Endodermal cell (in vitro differentiated cells): ENCODE data around the gene BRINP1. TPM values are rescaled to one million over a fixed set of nuclear protein-coding genes. Genes with fewer than 3 reads are reported as not detected.
A peak's percentile ranks its signal among the peaks of the same experiment; 100 is the strongest.

Experiments used
- DNase-seq: peaks from one replicate; pipeline ENCODE4 v3.0.0-alpha.2; 2017
- H3K27ac ChIP-seq: 2 replicates; pipeline ENCODE4 v1.5.1; 2013; ENCODE audit warnings: mild to moderate bottlenecking, low read depth, low read length, moderate library complexity
- H3K27me3 ChIP-seq: 2 replicates; pipeline ENCODE4 v1.6.1; 2013; ENCODE audit warnings: mild to moderate bottlenecking, low read length, moderate library complexity; ENCODE audit not compliant: insufficient read depth, control insufficient read depth, poor library complexity, severe bottlenecking
- H3K36me3 ChIP-seq: 2 replicates; pipeline ENCODE4 v1.7.0; 2013; ENCODE audit warnings: mild to moderate bottlenecking, low read length, moderate library complexity; ENCODE audit not compliant: control insufficient read depth, insufficient read depth
- H3K4me1 ChIP-seq: one replicate; pipeline ENCODE4 v1.7.0; 2013; ENCODE audit warnings: low read length; ENCODE audit not compliant: control insufficient read depth, insufficient read depth
- H3K4me3 ChIP-seq: 2 replicates; pipeline ENCODE4 v1.5.1; 2013; ENCODE audit warnings: mild to moderate bottlenecking, low read length, moderate library complexity
- H3K9ac ChIP-seq: 2 replicates; pipeline ENCODE4 v1.6.1; 2013; ENCODE audit warnings: mild to moderate bottlenecking, low read length, moderate library complexity; ENCODE audit not compliant: poor library complexity, severe bottlenecking; ENCODE audit errors: extremely low read depth
- H3K9me3 ChIP-seq: 2 replicates; pipeline ENCODE4 v1.6.1; 2013; ENCODE audit warnings: mild to moderate bottlenecking, low read length, moderate library complexity; ENCODE audit not compliant: control insufficient read depth
- H3K27ac Mint-ChIP-seq: 2 replicates; pipeline ENCODE4 v1.8.0; 2020; ENCODE audit warnings: mixed read lengths
- H3K27me3 Mint-ChIP-seq: 2 replicates; pipeline ENCODE4 v1.8.0; 2021; ENCODE audit warnings: mild to moderate bottlenecking, mixed read lengths; ENCODE audit not compliant: insufficient read depth
- H3K36me3 Mint-ChIP-seq: 2 replicates; pipeline ENCODE4 v1.8.0; 2020; ENCODE audit warnings: low read depth, mixed read lengths
- H3K4me1 Mint-ChIP-seq: 2 replicates; pipeline ENCODE4 v1.8.0; 2020; ENCODE audit warnings: mixed read lengths
- H3K4me3 Mint-ChIP-seq: 2 replicates; pipeline ENCODE4 v1.8.0; 2020; ENCODE audit warnings: mild to moderate bottlenecking, moderate library complexity, mixed read lengths
- H3K9me3 Mint-ChIP-seq: 2 replicates; pipeline ENCODE4 v1.8.0; 2020; ENCODE audit warnings: mild to moderate bottlenecking, mixed read lengths
- CTCF ChIP-seq: fragments of 200-600 bp; sonication (generic); conservative IDR thresholded peaks from 2 replicates; pipeline ENCODE4 v1.5.0; 2021; ENCODE audit warnings: antibody characterized with exemption, mild to moderate bottlenecking
- WGBS, 2 experiments: methylation state at CpG; one replicate each; pipeline versions ENCODE4 v1.1.5 to v1.1.7; 2013; ENCODE audit warnings: missing lambda C conversion rate in 2 of 2, mixed read lengths in 1 of 2; ENCODE audit not compliant: insufficient coverage in 1 of 2, insufficient read length in 1 of 2; 5-methylcytosine and 5-hydroxymethylcytosine counted together
- total RNA-seq, 2 donors: library from RNA; stranded (reverse); fragmentation: NEBNext Ultra II Directional in 1 of 2; extraction: Animal tissue kit (Norgen Biotek cat#: 25700) in 1 of 2; gene quantifications; 2 replicates in 1 of 2; 3 replicates in 1 of 2; pipeline ENCODE4 v1.2.1, GENCODE V29; 2021

Gene BRINP1
- total RNA-seq, 2 donors from 2014 or later, result 6.3 to 9.6 TPM

- H3K4me1 Mint-ChIP-seq, result no peaks in the 10 kb centered on the region
- H3K4me3 Mint-ChIP-seq, result no peak overlapping the region
- TF ChIP-seq CTCF, result no peak
- Histone ChIP-seq H3K27me3 (no peaks in the 10 kb centered on the region), H3K9ac (no peak overlapping the region), H3K36me3 (no peaks in the 10 kb centered on the region), H3K4me1 (no peaks in the 10 kb centered on the region), H3K9me3 (no peaks in the 10 kb centered on the region), H3K27ac (no peak overlapping the region), H3K4me3 (no peak overlapping the region)
- DNase-seq, result no peak
- H3K27me3 Mint-ChIP-seq, result no peaks in the 10 kb centered on the region
- WGBS, 2 experiments, result 44 to 76% methylated on average over 1 to 3 of the region's 3 CpGs
- H3K27ac Mint-ChIP-seq, result no peak overlapping the region
- H3K9me3 Mint-ChIP-seq, result no peaks in the 10 kb centered on the region
- H3K36me3 Mint-ChIP-seq, result no peaks in the 10 kb centered on the region
Measured at GRCh38 chr9:119255116-119255515, 114.1 kb downstream of the BRINP1 start.

- Mint-ChIP-seq H3K27me3 (no peaks in the 10 kb centered on the region), H3K9me3 (no peaks in the 10 kb centered on the region), H3K4me3 (no peak overlapping the region), H3K36me3 (no peaks in the 10 kb centered on the region), H3K27ac (no peak overlapping the region), H3K4me1 (no peaks in the 10 kb centered on the region)
- 90 to 93% methylated on average over 2 to 5 of the region's 5 CpGs for WGBS, 2 experiments
- H3K36me3 ChIP-seq, result no peaks in the 10 kb centered on the region
- no peaks in the 10 kb centered on the region for H3K4me1 ChIP-seq
- H3K4me3 ChIP-seq, result no peak overlapping the region
- no peak for TF ChIP-seq CTCF
- H3K9ac ChIP-seq, result no peak overlapping the region
- no peak overlapping the region for H3K27ac ChIP-seq
- H3K27me3 ChIP-seq, result no peaks in the 10 kb centered on the region
- DNase-seq, result peak; percentile 61
- H3K9me3 ChIP-seq, result no peaks in the 10 kb centered on the region
Measured at GRCh38 chr9:119252671-119253299, 116.5 kb downstream of the BRINP1 start.

GRCh38 chr9:119251936-119252335 is 117.3 kb downstream of the BRINP1 start:
- no peak overlapping the region for H3K9ac ChIP-seq
- Mint-ChIP-seq H3K9me3 (no peaks in the 10 kb centered on the region), H3K27ac (no peak overlapping the region), H3K27me3 (no peaks in the 10 kb centered on the region), H3K4me1 (no peaks in the 10 kb centered on the region), H3K36me3 (no peaks in the 10 kb centered on the region), H3K4me3 (no peak overlapping the region)
- no peak overlapping the region for H3K27ac ChIP-seq
- 38 to 72% methylated on average over 2 to 5 of the region's 5 CpGs for WGBS, 2 experiments
- H3K36me3 ChIP-seq, result no peaks in the 10 kb centered on the region
- H3K27me3 ChIP-seq, result no peaks in the 10 kb centered on the region
- TF ChIP-seq CTCF, result no peak
- H3K4me1 ChIP-seq, result no peaks in the 10 kb centered on the region
- DNase-seq, result no peak
- no peak overlapping the region for H3K4me3 ChIP-seq
- no peaks in the 10 kb centered on the region for H3K9me3 ChIP-seq
